MG63 (cell line): Measurements from ENCODE around the gene RPLP1. TPM values are rescaled to one million over a fixed set of nuclear protein-coding genes. Genes with fewer than 3 reads are reported as not detected.
"Not testable (repeated sequence)": the region's sequence is repeated elsewhere in the genome, so short reads cannot be mapped to it uniquely, and the experiment has no call there.

Experiments
- DNase-seq: peaks from one replicate; pipeline ENCODE4 v3.0.0-alpha.2; 2020
- H3K27me3 ChIP-seq: fragments of 250-450 bp; sonication (Bioruptor Pico); 2 replicates; pipeline ENCODE4 v1.5.1; 2020; ENCODE audit warnings: mild to moderate bottlenecking, moderate library complexity
- H3K36me3 ChIP-seq: fragments of 250-450 bp; sonication (Bioruptor Pico); 2 replicates; pipeline ENCODE4 v1.5.1; 2020; ENCODE audit warnings: mild to moderate bottlenecking, moderate library complexity
- H3K4me3 ChIP-seq: fragments of 250-450 bp; sonication (Bioruptor Pico); 2 replicates; pipeline ENCODE4 v1.5.1; 2020; ENCODE audit warnings: mild to moderate bottlenecking, moderate library complexity
- H3K9me3 ChIP-seq: fragments of 250-450 bp; sonication (Bioruptor Pico); 2 replicates; pipeline ENCODE4 v1.5.1; 2020; ENCODE audit warnings: mild to moderate bottlenecking, moderate library complexity
- total RNA-seq: library from RNA; depleted of rRNA; stranded (reverse); fragments of >200 nt; shearing (Covaris generic); gene quantifications from 2 replicates; pipeline ENCODE4 v1.2.3, GENCODE V29; 2014; ENCODE audit warnings: low replicate concordance

RPLP1 gene
- total RNA-seq, 1 experiment from 2014 or later: 100 TPM

DNA sequence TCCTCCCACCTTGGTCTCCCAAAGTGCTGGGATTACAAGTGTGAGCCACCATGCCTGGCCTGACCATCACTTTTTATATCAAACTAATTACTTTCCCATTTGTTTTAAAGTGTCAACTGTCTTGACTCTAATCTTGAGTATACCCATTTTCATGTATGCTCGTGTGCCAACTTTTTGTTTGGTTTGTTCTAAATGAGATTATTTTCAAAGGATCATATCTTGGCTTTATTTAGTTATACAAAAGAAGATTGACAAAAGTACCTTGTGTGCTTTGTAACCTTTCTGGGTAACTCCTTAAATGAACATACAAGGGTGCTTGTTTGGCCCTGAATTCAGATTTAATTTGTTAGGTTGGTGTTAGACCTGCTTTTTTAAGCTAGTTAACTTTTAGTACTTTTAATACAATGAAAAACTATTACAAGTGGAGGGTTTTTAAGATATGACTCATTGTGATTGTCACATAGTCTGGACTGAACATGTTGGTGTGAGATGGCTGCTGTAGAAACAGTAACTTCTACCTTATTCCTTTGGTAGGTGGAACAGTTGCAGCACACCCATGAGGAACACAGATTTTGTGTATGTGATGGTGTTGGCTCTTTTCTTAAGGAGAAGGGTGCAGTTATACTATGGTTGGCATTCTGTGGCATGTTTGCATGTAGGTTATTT, 27.7 kb upstream of the RPLP1 start:
- peaks cover 97% of the 10 kb centered on the region for H3K36me3 ChIP-seq
- no peak overlapping the region for H3K4me3 ChIP-seq
- H3K9me3 ChIP-seq: no peaks in the 10 kb centered on the region
- no peaks in the 10 kb centered on the region for H3K27me3 ChIP-seq
- no peak for DNase-seq

DNA sequence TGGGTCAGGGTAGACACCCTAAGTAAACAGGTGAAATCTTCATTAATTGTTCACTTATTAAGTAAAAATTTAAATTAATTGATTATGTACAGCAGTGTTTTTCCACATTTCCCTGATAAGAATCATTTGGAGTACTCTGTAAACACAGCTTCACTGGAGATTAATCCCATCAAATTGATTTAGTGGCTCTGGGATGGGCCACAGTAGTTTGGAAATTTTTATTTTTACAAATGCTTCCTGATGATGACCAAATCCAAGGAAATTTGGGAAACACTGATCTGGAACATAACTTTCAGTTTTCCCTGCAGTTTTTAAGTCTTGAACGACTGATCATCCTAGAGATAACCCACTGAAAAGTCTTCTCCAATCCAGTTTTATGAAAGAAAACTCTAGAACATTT, 18.8 kb upstream of the RPLP1 start:
- no peak overlapping the region for H3K4me3 ChIP-seq
- peaks cover 95% of the 10 kb centered on the region for H3K36me3 ChIP-seq
- no peak for DNase-seq
- H3K9me3 ChIP-seq: no peaks in the 10 kb centered on the region
- no peaks in the 10 kb centered on the region for H3K27me3 ChIP-seq

DNA sequence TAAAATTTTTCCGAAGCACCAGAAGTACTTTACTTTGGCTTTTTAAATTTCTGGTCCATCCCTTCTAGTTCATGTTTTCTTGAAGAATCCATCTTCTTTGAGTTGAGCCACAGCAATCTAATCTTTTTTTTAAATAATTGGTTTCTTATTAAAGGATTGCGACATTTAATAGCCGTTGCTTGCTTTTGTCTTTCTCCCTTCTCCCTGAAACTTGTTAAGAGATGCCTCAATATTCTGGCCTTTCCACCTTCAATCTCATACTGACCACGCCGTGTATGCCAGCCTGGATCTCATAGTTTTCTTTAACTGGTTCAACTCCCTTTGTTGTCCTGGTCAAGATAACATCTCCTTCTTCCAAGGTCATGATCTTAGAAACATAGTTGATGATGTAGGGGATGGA, 18.4 kb upstream of the RPLP1 start:
- Histone ChIP-seq H3K9me3 (no peaks in the 10 kb centered on the region), H3K36me3 (peaks cover 94% of the 10 kb centered on the region), H3K4me3 (no peak overlapping the region), H3K27me3 (no peaks in the 10 kb centered on the region)
- no peak for DNase-seq

DNA sequence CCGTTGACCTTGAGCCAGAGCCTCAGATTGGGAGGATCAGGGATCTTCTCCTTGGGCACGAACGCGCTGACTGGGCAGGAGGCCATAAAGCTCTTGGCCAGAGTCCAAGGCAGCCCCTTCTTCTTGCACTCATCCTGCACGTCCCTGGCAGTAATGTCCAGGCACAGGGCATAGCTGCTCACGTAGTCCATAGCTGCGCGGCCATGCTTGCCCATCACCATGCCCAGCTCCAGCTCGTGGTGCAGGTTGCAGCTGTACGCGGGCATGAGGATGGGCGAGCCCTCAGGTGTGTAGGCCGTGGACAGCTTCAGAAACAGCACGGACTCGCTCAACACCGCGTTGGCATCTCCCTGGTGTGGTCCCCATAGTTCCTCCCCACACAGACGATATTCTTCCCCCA, 17.9 kb upstream of the RPLP1 start:
- H3K36me3 ChIP-seq: peaks cover 94% of the 10 kb centered on the region

DNA sequence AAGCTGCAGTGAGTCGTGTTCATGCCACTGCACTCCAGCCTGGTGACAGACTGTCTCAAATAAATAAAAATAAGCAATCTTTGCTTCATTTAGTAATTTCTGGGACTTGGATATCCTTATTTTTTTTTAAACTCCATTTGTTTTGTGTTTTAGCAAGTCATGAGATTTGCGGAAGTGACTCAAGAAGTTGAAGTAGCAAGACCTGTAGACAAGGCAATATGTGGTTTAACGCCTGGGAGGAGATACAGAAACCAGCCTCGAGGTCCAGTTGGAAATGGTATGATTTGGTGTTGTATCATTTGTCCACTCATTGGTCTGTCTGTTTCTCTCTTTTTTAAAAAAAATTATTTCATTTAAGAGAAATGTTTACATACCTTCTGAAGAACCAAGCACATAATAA, 16.6 kb upstream of the RPLP1 start:
- H3K9me3 ChIP-seq: no peaks in the 10 kb centered on the region
- no peaks in the 10 kb centered on the region for H3K27me3 ChIP-seq
- no peak for DNase-seq
- no peak overlapping the region for H3K4me3 ChIP-seq
- H3K36me3 ChIP-seq: peaks cover 94% of the 10 kb centered on the region

More for the DNA sequence above, 17.9 kb upstream of the RPLP1 start:
- H3K27me3 ChIP-seq: no peaks in the 10 kb centered on the region
- DNase-seq: no peak
- H3K9me3 ChIP-seq: no peaks in the 10 kb centered on the region
- H3K4me3 ChIP-seq: no peak overlapping the region

DNA sequence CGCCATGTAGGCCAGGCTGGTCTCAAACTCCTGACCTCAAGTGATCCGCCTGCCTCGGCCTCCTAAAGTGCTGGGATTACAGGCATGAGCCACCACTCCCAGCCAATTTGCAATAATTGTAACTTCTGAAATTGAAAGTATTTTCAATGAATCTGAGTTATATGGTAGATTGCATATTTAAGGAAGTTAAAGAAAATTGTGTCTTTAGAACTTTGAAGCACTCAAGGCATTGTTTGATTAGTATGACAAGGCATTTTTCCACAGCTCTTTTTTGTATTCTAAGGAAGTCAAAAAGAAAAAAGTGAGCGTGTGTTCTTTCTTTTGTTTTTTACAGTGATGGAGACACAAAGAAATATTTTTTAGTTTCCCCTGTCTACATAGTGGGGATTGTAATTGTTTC, 15.7 kb upstream of the RPLP1 start:
- peaks cover 94% of the 10 kb centered on the region for H3K36me3 ChIP-seq
- no peaks in the 10 kb centered on the region for H3K9me3 ChIP-seq
- H3K27me3 ChIP-seq: no peaks in the 10 kb centered on the region
- H3K4me3 ChIP-seq: no peak overlapping the region
- no peak for DNase-seq

DNA sequence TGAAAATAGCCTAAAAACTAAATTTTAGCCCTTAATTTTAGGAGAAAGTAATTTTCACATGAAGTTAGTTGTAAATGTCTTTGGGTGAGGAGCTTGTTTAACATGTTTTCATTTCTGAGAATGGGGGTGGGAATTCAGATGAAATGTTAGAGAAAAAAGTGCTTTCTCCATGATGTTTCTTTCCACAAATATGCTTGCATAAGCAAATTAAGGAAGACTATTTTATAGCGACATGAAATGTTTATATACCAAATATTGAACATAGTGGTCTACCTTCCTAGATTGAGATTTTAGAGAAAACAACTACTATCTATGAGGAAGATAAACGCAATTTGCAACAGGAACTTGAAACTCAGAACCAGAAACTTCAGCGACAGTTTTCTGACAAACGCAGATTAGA, 13.0 kb upstream of the RPLP1 start:
- Histone ChIP-seq H3K4me3 (no peak overlapping the region), H3K27me3 (no peaks in the 10 kb centered on the region), H3K9me3 (no peaks in the 10 kb centered on the region), H3K36me3 (peaks cover 93% of the 10 kb centered on the region)
- DNase-seq: no peak

DNA sequence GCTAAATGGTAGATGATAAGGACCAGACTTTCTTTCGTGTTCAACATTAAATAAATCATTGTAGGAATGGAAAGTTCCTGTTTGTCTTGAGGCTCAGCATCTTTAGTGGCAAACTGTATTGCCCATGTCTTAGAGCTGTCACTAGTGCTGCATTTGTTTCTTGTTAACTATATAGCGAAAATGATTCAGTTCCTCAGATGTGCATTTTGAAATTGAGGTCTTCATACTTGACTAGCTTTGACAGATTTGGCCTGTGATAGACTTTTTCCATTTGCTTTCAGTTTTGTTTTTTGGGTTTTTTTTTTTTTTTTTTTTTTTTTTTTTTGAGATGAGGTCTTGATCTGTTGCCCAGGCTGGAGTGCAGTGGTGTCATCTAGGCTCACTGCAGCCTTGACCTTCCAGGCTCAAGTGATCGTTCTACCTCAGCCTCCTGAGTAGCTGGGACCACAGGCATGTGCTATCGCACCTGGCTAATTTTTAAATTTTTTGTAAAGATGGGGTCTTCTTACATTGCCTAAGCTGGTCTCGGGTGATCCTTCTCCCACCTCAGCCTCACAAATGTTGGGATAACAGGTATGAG, 9.5 kb upstream of the RPLP1 start:
- no peak overlapping the region for H3K4me3 ChIP-seq
- no peak for DNase-seq
- H3K9me3 ChIP-seq: no peaks in the 10 kb centered on the region
- peaks cover 95% of the 10 kb centered on the region for H3K36me3 ChIP-seq
- H3K27me3 ChIP-seq: no peaks in the 10 kb centered on the region

DNA sequence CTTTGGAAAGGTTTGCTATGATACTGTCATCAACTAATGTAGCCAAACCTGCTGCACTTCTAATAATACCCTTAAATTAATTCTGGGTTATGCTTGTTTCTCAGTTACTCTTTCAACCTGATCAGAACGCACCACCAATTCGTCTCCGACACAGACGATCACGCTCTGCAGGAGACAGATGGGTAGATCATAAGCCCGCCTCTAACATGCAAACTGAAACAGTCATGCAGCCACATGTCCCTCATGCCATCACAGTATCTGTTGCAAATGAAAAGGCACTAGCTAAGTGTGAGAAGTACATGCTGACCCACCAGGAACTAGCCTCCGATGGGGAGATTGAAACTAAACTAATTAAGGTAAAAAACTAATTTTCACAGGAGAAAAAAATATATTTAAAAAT, 7.9 kb upstream of the RPLP1 start:
- H3K36me3 ChIP-seq: peaks cover 90% of the 10 kb centered on the region
- no peaks in the 10 kb centered on the region for H3K9me3 ChIP-seq
- H3K27me3 ChIP-seq: no peaks in the 10 kb centered on the region
- DNase-seq: no peak
- H3K4me3 ChIP-seq: no peak overlapping the region

DNA sequence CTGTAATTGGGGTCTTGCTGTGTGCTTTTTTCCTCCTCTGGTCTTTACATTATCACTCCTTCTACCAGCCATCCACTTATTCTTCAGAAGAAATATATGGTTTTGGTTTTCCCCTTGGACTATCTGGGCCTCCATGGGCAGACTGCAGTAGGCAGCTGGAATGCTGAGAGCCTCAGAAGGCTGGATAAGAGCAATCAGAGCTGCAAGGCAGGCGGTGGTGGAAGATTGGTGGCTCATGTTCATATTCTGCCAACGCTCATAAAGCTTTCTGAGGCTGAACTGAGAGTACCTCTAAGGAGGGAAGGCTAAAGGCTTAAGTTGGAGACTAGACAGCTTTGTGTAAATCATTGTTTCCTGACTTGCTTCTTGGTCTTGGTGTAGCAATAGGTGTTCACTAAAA, 5.7 kb upstream of the RPLP1 start:
- DNase-seq: no peak

DNA sequence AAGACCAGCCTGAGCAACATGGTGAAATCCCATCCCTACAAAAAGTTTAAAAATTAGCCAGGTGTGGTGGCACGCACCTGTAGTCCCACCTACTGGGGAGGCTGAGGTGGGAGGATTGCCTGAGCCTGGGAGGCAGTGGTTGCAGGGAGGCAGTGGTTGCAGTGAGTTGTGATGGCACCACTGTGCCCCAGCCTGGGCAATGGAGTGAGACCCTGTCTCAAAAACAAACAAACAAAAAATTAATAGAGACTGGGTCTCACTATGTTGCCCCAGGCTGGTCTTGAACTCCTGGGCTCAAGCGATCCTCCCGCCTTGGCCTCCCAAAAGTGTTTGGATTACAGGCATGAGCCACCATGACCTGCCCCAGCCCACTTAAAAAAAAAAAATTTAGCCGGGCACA, 2.4 kb upstream of the RPLP1 start:
- H3K36me3 ChIP-seq: peaks cover 64% of the 10 kb centered on the region
- not testable (repeated sequence) for DNase-seq, H3K4me3 ChIP-seq, H3K9me3 ChIP-seq, H3K27me3 ChIP-seq

More for the DNA sequence above, 5.7 kb upstream of the RPLP1 start:
- H3K4me3 ChIP-seq: no peak overlapping the region
- no peaks in the 10 kb centered on the region for H3K9me3 ChIP-seq
- no peaks in the 10 kb centered on the region for H3K27me3 ChIP-seq
- H3K36me3 ChIP-seq: peaks cover 69% of the 10 kb centered on the region

DNA sequence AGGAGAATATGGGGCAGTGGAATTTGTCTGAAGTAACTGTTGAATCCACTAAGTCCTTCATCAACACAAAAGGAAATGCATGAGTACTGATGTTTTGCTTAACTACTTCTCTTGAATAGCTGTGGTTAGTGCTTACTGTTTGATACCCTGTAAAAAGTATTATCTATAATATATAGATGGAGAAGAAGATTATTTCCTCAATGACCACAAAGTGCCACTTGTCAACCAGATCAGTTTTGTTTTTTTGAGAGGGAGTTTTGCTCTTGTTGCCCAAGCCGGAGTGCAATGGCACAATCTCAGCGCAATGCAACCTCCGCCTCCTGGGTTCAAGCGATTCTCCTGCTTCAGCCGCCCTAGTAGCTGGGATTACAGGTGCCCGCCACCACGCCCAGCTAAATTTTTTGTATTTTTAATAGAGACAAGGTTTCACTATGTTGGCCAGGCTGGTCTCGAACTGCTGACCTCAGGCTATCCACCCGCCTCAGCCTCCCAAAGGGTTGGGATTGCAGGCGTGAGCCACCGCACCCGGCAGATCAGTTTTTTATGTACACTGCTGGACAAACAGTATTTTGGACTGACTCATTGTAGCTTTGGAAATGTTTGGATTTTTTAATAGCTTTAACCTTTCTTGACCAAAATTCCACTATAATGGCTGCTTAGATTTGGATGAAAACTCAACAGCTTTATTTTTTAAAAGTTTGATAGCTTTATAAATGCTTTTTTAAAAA, 1.5 kb upstream of the RPLP1 start:
- Histone ChIP-seq H3K9me3 (no peaks in the 10 kb centered on the region), H3K36me3 (peaks cover 64% of the 10 kb centered on the region), H3K27me3 (no peaks in the 10 kb centered on the region), H3K4me3 (peak overlapping the region; percentile 85)
- peak; percentile 17 for DNase-seq

DNA sequence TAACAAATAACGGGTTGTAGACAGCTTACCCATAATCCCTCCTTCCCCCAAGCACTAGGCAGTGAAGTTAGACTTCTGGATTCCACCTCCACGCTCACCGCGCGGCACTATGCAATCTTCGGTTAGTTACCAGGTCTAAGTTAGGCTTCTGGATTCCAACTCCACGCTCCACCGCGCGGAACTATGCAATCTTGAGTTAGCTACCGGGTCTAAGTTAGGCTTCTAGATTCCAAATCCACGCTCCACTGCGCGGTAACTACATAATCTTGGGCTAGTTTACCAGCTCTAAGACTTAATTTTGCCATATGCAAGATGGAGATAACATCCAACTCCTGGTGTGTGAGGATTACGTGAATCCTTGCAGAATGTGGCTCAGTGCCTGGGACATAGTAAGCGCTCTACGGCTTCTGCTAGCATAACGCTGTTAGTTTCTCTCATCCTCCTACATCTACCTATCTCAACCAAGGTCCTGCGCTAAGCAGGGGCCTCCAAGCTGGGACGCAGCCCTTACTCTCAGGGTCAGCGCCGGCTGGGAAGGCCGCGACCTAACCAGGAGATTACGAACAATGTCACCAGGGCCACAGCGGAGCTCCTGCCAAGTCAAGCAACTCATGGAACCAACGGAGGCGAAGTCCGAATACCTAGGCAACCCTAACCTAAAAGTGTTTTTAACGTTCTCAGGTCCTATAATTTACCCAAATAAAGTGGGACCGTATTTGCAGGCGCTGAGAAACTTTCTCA, 497 bp upstream of the RPLP1 start:
- H3K27me3 ChIP-seq: no peaks in the 10 kb centered on the region
- no peaks in the 10 kb centered on the region for H3K9me3 ChIP-seq
- peak overlapping the region; percentile 85 for H3K4me3 ChIP-seq
- no peak for DNase-seq
- peaks cover 63% of the 10 kb centered on the region for H3K36me3 ChIP-seq

DNA sequence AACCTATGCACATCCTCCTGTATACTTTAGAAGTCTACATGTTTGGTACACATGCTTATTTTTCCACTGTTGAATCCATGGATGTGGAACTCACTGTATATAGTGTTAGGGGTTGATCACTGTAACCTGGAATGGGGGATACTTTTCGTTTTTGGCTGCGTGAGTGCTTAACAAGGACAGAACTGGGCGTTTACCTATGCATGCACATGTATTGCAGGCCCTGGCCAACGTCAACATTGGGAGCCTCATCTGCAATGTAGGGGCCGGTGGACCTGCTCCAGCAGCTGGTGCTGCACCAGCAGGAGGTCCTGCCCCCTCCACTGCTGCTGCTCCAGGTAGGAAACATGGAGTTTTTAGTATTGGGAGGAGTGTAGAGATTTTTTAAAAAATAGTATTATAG, 2.3 kb downstream of the RPLP1 start:
- no peaks in the 10 kb centered on the region for H3K9me3 ChIP-seq
- H3K27me3 ChIP-seq: no peaks in the 10 kb centered on the region
- no peak for DNase-seq
- H3K36me3 ChIP-seq: peaks cover 43% of the 10 kb centered on the region
- peak overlapping the region; percentile 85 for H3K4me3 ChIP-seq

DNA sequence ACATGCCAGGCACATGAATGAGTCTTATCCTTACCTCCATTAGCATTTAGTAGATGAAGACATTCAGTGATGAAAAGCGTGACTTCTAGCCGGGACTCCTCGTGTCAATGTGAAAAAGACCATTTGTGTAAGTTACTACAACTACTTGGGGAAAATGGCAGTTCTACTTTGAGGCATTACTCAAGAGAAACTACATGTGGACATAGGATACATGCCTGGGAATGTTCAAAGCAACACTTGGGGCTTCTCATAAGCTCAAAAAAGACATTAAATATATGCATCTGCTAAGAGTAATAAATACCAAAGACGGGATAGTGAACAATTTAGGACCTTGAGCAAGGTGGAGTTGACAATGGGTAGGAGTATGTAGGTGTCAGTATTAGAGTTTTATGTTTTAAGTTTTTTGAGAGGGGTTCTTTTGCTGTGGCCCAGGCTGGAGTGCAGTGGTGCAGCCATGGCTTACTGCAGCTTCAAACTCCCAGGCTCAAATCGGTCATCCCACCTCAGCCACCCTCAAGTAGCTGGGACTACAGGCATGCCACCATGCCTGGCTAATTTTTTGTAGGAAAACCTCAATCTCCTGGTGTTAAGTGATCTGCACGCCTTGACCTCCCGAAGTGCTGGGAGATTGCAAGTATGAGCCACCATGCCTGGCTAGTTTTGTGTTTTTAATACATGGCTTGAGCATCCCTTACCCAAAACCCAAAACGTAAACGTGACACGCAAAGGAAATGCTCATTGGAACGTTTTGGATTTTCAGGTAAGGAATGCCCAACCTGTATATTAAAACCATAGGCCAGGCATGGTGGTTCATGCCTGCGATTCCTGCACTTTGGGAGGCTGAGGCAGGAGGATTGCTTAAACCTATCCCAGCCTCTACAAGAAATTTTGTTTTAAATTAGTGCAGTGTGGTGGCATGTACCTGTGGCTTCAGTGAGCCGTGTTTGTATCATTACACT, 3.9 kb downstream of the RPLP1 start:
- Histone ChIP-seq H3K36me3 (peaks cover 43% of the 10 kb centered on the region), H3K9me3 (no peaks in the 10 kb centered on the region), H3K4me3 (no peak overlapping the region), H3K27me3 (no peaks in the 10 kb centered on the region)
- no peak for DNase-seq
